Cortex of kidney (tissue), 1 donor: ENCODE data around the gene SLC3A2.
"Not testable (repeated sequence)": the region's sequence is repeated elsewhere in the genome, so short reads cannot be mapped to it uniquely, and the experiment has no call there.

Source experiments
- DNase-seq: peaks from one replicate; lab custom pipeline; 2025; lab: John Stamatoyannopoulos, UW

Gene SLC3A2

GRCh38 chr11:62880803-62881578 lies at the start of gene SLC3A2:
SLC3A2 (plus strand) TSS chr11:62880896; CDS start chr11:62881024, 128 bp downstream.
- no peak for DNase-seq

- DNase-seq, result no peak
These were observed 49.7 kb upstream of the SLC3A2 start for GRCh38 chr11:62830904-62831519.

GRCh38 chr11:62831520-62832335 lies 49.0 kb upstream of the SLC3A2 start, which contains the start of gene STX5:
STX5 (minus strand) TSS chr11:62832051; CDS start chr11:62831243, 808 bp downstream.
- DNase-seq, result peak; percentile 78

- no peak for DNase-seq
These were observed 48.1 kb upstream of the SLC3A2 start, which contains the start of gene TEX54 for GRCh38 chr11:62832336-62833234. TEX54 (minus strand) TSS chr11:62832841.

- DNase-seq, result no peak
These were observed 45.4 kb upstream of the SLC3A2 start for GRCh38 chr11:62835336-62835735.

- DNase-seq, result no peak
These were observed 41.4 kb upstream of the SLC3A2 start, which contains the start of gene WDR74 for GRCh38 chr11:62839050-62839945. WDR74 (minus strand) TSS chr11:62839590; CDS start chr11:62839570, 20 bp downstream.

GRCh38 chr11:62840721-62841360 lies 39.9 kb upstream of the SLC3A2 start:
- not testable (repeated sequence) for DNase-seq

GRCh38 chr11:62841361-62842170 lies 39.1 kb upstream of the SLC3A2 start:
- no peak for DNase-seq

- DNase-seq, result no peak
These were observed 38.4 kb upstream of the SLC3A2 start for GRCh38 chr11:62842171-62842741.

GRCh38 chr11:62842891-62843290 lies 37.8 kb upstream of the SLC3A2 start:
- not testable (repeated sequence) for DNase-seq

GRCh38 chr11:62843466-62843865 lies 37.2 kb upstream of the SLC3A2 start:
- DNase-seq, result no peak

- DNase-seq, result no peak
These were observed 36.5 kb upstream of the SLC3A2 start for GRCh38 chr11:62844154-62844553.

GRCh38 chr11:62846177-62846576 lies 34.5 kb upstream of the SLC3A2 start:
- DNase-seq, result no peak

- no peak for DNase-seq
These were observed 32.9 kb upstream of the SLC3A2 start for GRCh38 chr11:62847767-62848314.

GRCh38 chr11:62850911-62851806 lies 29.5 kb upstream of the SLC3A2 start:
- no peak for DNase-seq

- DNase-seq, result no peak
These were observed 28.7 kb upstream of the SLC3A2 start for GRCh38 chr11:62851807-62852522.
